GM18517 (cell line): ENCODE measurements around the gene RAB3A.
"Not testable (repeated sequence)": the region's sequence is repeated elsewhere in the genome, so short reads cannot be mapped to it uniquely, and the experiment has no call there.

Experiments used
- ATAC-seq: cut with Tn5 transposase; IDR thresholded peaks from one replicate; pipeline ENCODE4 v1.9.1; 2021; ENCODE audit warnings: mild to moderate bottlenecking, moderate library complexity; ENCODE audit not compliant: unreplicated experiment

RAB3A gene

DNA sequence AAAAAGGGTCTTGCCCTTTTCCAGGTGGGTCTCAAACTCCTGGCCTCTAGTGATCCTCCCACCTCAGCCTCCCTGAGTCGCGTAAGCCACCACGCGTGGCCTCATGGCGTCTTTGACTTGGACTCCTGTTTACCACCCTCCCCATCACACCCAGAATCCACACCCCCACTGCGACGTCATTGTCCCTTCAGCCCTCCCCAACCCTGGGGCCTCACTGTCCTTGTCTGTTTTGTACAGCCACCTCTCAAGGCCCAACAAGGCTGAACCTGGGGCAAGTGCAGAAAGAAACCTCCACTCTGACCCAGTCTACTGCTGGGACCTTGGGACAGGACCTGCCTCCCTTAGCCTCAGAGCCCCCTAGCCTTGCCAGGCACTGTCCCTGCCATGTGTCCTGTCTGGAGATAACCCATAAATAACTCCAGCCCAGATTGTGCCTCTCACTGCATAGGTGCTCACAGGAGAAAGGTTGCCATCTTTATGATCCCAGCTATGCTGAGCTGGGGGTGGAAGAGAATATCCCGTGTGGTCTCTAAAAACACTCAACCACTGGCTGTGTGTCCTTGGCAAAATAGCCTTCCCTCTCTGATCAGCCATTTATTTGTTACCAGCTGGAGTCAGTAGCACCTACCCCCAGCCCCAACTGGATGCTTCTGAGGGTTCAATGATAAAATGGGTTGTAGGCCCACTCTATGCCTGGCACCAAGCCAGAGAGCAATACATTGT is 32.1 kb downstream of the RAB3A start:
- no peak for ATAC-seq

DNA sequence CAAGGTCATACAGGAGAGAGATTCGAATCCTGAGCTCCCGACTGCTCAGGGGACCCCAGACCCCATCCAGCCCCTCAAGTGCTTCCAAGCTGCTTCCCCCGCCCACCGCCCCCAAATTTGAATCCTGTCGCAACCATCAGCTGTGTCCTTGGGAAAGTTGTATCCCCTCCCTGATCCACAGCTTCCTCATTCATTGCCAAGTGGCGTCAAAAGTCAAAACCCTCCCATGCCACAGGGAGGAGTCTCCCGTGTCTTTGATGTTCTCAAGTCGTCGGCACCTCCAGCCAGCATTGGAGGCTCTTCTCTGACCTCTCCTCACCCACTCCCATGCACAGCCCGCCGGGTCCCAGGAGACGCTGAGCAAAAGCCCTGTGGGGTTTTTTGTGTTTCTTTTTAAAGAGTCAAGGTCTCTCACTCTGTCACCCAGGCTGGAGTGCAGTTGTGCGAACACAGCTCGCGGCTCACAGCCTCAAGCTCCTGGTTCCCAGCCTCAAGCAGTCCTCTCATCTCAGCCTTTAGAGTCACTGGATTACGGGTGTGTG is 33.1 kb downstream of the RAB3A start:
- ATAC-seq = no peak

DNA sequence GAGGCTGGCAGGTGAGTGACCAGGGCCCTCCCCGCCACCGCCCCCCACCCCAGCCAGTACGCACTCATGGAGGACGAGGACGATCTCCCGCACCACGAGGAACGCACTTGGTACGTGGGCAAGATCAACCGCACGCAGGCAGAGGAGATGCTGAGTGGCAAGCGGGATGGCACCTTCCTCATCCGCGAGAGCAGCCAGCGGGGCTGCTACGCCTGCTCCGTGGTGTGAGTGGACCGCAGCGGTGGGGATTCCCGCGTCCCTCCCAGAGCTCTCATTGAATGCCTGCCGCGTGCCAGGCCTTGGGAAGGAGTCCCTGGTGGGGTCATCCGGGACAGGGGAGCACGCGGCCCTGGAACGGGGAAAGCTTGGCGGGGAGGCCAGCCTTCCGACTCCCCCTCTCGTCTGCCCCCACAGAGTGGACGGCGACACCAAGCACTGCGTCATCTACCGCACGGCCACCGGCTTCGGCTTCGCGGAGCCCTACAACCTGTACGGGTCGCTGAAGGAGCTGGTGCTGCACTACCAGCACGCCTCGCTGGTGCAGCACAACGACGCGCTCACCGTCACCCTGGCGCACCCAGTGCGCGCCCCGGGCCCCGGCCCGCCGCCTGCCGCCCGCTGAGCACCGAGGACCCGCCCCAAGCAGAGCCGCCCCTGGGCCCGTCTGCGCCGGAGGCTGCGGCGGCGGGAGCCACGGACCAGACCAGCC is 35.0 kb downstream of the RAB3A start:
- ATAC-seq = no peak

DNA sequence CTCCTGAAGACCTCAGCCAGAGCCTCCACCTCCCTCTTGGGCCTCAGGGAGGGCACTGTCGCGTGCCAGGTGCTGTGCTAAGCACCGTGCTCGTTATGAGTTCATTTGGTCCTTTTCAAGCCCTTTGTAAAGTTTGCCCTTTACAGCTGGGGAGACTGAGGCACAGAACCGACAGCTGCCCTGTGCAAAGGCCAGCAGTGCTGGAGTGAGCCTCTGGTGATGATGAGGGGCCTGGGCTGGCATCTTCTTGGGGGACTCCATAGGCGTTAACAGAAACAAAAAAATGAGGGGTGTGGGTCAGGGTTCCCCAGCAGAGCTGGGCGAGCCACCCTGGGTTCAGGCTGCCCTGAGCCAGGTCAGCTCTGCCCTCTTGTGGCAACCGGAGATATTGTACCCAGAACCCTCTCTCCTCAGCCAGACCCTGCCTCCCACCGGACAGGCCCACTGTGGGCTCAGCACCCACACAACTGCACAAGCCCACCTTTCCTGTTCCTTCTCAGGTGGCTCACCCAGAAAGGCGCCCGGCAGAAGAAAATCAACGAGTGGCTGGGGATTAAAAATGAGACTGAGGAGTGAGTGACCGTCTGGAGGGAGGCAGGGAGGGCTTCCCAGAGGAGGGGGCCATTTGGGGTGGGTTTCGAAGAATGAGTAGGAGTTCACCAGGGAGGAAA is 35.7 kb downstream of the RAB3A start:
- ATAC-seq = no peak

DNA sequence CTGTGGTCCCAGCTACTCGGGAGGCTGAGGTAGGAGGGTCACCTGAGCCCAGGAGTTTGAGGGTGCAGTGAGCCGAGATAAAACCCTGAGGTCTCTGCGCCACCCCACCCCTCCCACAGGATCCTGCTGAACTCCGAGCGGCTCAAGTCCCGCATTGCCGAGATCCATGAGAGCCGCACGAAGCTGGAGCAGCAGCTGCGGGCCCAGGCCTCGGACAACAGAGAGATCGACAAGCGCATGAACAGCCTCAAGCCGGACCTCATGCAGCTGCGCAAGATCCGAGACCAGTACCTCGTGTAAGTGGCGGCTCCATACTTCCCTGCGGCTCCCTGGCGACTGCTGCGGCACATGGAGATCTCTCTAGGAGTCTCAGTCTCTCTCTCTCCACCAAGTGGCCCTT is 36.8 kb downstream of the RAB3A start:
- no peak for ATAC-seq

DNA sequence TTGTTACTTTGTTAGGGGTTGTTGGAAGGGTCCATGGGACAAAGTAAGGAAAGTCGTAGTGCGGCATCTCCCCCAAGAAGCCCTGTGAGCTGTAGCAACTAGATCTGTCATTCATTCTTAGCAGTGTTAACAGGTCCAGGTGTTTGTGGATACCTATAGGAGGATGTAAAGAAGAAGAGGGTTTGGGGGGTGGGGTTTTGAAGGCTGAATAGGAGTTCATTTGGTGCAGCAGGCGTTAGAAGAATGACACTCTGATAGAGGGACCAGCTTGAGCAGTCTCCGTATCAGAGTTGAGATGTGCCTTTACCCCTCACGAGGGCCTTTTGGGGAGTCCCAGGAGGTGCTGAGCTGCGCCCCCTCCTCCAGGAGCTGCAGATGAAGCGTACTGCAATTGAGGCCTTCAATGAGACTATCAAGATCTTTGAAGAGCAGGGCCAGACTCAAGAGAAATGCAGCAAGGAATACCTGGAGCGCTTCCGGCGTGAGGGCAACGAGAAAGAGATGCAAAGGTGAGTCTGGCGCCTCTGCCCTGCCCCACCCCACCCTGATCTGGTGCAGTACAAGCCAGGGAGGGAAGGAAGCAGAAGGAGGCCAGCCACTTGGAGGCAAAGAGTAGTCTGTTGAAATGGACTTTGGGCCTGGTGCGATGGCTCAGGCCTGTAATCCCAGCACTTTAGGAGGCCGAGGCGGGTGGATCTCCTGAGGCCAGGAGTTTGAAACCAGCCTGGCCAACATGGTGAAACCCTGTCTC is 37.9 kb downstream of the RAB3A start:
- ATAC-seq = no peak

DNA sequence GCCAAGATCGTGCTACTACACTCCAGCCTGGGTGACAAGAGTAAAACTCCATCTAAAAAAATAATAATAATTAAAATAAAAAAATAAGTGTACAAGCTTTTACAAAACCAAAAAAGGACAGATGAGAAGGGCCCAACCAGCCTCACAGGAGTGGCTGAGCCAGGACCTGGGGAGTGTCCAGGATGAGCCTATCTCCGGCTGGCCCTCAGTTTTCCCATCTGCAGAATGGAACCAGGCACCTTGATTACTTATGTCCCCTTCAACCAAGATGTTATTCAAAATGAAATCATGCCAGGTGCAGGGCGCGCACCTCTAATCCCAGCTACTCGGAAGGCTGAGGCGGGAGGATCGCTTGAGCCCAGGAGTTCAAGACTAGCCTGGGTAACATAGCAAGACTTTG is 39.8 kb downstream of the RAB3A start:
- ATAC-seq = no peak

DNA sequence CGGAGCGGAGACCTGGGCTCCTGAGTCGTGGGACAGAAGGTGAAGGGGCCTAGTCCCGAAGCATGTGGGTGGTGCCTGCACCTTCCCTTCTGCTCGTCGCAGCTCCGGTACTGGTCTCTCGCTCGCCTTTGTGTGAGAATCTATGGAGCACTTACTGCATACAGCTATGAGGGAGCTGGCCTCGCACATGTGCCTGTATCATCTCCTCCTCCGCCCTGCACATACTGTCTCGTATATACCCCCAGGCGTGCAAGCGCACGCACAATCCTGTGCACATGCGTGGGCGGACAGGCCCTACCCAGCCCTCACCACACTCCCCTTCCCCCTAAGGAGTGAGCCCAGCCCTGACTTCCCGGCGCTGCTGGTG is 42.2 kb downstream of the RAB3A start:
- peak; percentile 13 for ATAC-seq

DNA sequence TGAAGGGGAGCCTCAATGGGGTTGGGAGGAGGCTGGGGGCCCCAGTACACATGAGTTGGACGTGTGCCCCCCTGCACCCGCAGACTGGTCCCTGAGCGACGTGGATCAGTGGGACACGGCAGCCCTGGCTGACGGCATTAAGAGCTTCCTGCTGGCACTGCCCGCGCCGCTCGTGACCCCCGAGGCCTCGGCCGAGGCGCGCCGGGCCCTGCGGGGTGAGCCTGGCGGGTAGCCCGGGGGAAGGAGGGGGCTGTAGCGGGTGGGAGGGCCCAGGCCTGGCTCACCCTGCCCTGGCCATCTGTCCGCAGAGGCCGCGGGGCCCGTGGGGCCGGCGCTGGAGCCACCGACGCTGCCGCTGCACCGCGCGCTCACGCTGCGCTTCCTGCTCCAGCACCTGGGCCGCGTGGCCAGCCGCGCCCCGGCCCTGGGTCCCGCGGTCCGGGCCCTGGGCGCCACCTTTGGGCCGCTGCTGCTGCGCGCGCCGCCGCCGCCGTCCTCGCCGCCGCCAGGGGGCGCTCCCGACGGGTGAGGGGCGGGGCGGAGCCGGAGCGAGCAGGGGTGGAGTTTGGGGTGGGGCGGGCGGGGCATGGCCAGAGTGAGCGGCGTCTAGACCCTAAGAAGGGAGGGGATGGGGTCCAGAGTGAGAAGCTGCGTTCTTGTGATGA is 42.7 kb downstream of the RAB3A start:
- peak; percentile 51 for ATAC-seq

DNA sequence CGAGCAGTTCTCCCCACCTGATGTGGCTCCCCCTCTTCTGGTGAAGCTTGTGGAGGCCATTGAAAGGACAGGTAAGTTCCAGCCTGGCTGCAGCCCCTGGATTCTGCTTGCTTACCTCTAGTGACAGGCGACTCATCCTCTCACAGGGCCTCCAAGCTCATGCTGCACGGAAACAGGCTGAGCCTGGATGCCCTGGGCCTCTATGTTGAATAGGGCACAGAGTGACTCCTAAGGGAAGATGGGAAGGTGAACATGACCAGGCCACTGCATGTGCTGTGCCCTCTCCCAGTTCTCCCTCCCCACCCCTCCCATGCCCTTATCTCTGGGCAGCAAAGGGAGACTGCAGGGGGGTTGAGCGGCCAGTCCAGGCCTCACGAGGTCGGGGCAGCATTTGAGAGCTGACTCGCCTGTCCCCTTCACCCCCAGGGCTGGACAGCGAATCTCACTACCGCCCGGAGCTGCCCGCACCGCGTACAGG is 43.3 kb downstream of the RAB3A start:
- ATAC-seq = no peak

DNA sequence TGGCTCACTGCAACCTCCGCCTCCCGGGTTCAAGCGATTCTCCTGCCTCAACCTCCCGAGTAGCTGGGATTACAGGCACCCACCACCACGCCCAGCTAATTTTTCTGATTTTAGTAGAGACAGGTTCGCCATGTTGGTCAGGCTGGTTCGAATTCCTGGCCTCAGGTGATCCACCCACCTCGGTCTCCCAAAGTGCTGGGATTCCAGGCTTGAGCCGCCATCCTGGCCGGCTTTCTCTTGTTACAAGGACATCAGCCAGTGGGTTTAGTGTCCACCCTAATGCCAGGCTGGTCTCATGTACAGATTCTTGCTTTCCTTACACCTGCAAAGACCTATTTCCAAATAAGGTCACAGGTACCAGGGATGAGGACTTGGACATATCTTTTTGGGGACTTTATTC is 44.0 kb downstream of the RAB3A start:
- no peak for ATAC-seq

DNA sequence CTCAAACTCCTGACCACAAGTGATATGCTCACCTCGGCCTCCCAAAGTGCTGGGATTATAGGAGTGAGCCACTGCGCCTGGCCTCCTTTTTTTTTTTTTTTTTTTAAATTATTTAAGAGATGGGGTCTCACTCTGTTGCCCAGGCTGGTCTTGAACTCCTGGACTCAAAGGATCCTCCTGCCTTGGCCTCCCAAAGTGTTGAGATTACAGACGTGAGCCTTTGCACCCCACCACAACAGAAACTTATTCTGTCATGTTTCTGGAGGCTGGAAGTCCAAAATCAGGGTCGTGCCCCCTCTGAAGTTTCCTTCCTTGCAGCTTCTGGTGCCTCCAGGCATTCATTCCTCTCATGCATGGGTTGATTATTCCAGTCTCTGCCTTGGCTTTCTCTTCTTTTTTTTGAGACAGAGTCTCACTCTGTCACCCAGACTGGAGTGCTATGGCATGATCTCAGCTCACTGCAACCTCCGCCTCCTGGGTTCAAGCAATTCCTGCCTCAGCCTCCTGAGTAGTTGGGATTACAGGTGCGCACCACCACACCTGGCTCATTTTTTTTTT is 44.7 kb downstream of the RAB3A start:
- ATAC-seq = not testable (repeated sequence)

DNA sequence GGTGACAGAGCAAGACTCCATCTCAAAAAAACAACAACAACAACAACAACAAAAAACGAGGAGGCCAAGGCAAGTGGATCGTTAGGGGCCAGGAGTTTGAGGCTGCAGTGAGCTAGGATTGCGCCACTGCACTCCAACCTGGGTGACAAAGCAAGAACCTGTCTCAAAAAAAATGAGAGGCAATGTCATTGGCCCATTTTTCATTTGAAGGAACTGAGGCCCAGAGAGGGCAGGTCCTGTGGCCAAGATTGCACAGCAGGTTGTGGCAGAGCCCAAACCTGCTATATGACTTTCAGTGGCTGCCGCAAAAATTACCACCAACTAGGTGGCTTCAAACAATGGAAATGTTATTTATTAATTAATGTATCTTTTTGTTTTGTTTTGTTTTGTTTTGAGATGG is 45.4 kb downstream of the RAB3A start:
- ATAC-seq = no peak

DNA sequence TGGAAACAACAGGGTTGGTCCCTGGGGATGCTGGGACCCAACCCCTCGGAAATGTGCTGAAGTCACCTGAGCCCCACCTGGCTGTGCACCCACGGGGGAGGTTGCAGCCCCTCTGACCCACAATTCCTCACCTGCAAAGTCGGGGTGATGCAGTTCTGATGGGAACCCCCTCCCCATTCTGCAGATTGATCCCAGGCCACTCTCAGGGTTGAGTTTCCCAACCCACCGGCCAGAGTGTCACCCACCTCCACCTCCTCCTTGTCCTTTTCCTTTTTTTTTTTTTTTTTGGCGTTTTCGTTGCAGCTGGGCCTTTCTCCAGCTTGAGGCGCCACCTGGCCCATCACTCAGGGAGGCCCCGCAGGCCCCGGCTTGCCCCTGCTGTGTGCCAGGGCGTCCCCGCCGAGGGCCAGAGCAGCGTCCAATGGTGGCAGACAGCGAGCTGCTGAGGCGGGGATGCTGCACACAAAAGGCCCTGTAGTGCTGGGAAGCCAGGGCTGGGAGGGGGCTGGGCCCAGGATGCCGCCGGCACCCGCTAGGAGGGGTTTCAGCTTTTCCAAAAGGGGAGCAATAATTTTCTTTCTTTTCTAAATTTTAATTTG is 46.3 kb downstream of the RAB3A start:
- ATAC-seq = no peak

DNA sequence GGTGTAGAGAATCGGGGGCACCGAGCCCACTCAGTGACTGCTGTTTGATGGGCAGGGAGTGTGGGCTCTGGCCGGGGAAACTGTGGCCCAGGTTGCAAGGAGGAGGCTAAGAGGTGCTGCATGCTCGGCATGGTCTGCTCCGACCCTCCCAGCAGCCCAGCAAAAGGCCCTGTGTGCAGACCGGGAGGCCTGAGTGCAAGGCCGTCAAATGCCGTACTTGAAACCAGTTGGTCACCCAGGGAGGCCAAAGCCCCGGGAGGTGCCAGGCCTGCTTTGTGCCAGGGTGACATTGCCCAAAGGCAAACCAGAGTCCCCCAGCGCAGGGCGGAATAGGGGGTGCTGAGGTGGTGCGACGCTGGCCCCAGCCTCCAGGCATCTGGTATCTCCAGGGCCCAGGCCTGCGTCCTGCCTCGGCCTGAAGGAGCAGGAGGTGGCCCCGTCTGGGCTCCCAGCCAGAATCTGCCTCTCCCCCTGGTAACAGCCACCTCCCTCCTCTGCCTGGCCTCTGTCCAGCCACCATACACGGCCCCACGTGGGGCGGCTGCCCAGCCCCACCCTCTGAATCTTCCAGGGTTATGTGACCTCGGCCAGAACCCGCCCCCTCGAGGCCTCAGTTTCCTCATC is 46.9 kb downstream of the RAB3A start:
- no peak for ATAC-seq

DNA sequence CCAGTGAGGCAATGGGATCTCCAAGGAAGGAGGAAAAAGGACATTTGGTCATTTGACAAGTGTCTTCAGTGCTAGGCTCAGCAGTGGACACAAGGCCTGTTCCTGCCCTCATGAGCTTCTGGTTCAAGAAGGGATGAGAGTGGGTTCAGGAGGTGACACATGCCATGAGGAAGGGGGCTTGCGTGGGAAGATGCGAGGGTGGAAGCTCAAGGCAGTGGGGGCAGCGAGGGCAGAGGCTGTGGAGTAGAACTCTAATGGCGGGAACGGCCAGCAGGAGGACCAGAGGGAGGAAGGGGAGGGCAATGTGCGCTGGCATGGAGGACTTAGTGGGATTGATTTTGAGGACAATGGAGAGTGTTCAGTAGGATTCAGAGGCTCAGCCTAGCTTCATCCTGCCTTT is 47.6 kb downstream of the RAB3A start:
- ATAC-seq = no peak

DNA sequence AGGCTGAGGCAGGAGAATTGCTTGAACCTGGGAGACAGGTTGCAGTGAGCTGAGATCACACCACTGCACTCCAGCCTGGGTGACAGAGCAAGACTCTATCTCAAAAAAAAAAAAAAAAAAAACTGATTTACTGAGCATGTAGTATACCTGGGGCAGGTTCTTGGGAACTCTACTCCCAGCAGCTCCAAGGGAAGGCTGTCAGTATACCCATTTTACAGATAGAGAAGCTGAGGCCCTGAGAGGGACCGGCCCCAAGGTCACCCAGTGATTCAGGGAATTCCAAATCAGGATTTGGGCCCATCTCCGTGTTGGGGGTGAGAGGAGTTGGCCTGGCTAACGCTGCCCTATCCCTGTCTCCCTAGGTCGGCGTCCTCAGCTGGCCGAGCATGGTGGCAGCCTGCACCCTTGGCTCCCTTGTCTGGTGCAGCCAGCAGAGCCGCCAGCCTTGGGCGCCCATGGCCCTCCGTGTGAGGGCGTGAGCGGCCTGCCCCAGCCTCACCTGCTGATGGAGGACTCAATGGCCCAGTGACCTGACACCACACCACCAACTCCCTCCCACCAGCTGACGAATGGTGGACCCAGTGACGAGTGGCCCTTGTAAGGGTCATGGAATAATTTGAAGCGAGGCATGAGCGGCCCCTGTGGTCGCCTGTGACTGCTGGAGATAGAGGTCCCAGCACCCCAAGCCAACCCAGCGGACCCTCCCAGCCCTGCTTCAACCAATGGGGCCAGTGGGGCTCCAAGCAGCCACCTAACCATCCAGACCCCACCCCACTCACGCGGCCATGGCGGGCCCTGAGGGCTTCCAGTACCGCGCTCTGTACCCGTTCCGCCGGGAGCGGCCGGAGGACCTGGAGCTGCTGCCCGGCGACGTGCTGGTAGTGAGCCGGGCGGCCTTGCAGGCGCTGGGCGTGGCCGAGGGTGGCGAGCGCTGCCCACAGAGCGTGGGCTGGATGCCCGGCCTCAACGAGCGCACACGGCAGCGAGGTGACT is 48.5 kb downstream of the RAB3A start:
- ATAC-seq = no peak

DNA sequence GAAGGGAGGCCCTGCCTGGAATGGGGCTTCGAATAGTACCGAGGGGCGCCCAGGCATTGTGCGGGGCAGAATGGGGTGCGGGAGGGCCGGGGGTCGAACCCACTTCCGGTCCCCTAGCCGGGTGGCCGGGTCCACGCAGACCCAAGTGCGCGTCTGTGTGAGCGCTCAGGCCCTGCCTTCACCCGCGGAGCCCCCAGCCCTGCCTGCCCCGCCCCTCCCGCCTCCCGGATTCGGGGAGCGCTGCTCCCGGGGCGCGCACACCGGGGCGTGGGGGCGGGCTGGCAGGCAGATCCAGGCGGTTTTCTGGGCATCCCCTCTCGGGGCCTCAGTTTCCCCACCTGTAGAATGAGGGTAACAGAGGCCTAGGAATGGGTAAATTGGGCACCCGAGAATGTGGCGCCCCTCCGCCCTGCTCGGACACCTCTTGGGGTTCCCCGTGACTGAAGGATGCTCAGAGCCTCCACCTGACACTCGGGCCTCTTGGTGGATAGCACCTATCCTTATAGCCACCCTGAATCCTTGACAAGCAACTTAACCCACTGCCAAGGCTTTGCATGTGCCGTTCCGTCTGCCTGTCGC is 50.2 kb downstream of the RAB3A start:
- ATAC-seq = no peak
